CD4-positive, alpha-beta memory T cell (primary cell): ENCODE data around the gene UBL5. TPM values are rescaled to one million over a fixed set of nuclear protein-coding genes. Genes with fewer than 3 reads are reported as not detected.

Source experiments
- CTCF ChIA-PET: fragments of 350-600 bp; sonication (Branson Sonifier 250); formaldehyde crosslinking; loops from one replicate; lab custom pipeline; 2021; ENCODE audit warnings: inconsistent platforms; ENCODE audit not compliant: partially characterized antibody; lab: Charles Lee
- POLR2A ChIA-PET: fragments of 350-600 bp; sonication (Branson Sonifier 250); formaldehyde crosslinking; loops from one replicate; lab custom pipeline; 2021; ENCODE audit not compliant: partially characterized antibody; lab: Charles Lee
- DNase-seq, 5 donors: peaks; one replicate each; pipeline versions ENCODE4 v3.0.0 to v3.0.0-alpha.2; 2020 to 2022; ENCODE audit warnings: mixed read lengths in 1 of 5
- H3K27ac ChIP-seq: one replicate; pipeline ENCODE4 v1.7.0; 2013; ENCODE audit warnings: low read depth, low read length
- H3K27me3 ChIP-seq: 2 replicates; pipeline ENCODE4 v1.7.0; 2013; ENCODE audit warnings: mild to moderate bottlenecking, low read length, moderate library complexity; ENCODE audit not compliant: insufficient read depth
- H3K36me3 ChIP-seq: 2 replicates; pipeline ENCODE4 v1.7.0; 2013; ENCODE audit warnings: mild to moderate bottlenecking, low read length, moderate library complexity; ENCODE audit not compliant: insufficient read depth
- H3K4me1 ChIP-seq: 2 replicates; pipeline ENCODE4 v1.7.0; 2013; ENCODE audit warnings: mild to moderate bottlenecking, low read length, moderate library complexity; ENCODE audit not compliant: insufficient read depth
- H3K4me3 ChIP-seq, 2 donors: one replicate each; pipeline ENCODE4 v1.7.0; 2013; ENCODE audit warnings: low read length in 2 of 2, mild to moderate bottlenecking in 1 of 2
- H3K9me3 ChIP-seq, 2 donors: one replicate each; pipeline ENCODE4 v1.7.0; 2013; ENCODE audit warnings: low read length in 2 of 2, control low read depth in 1 of 2; ENCODE audit not compliant: control insufficient read depth in 1 of 2
- H3K27ac Mint-ChIP-seq, 7 donors: one replicate each; pipeline ENCODE4 v1.8.0; 2020 to 2021; ENCODE audit warnings: mixed read lengths in 7 of 7, mild to moderate bottlenecking in 6 of 7, inconsistent platforms in 3 of 7, moderate library complexity in 3 of 7
- H3K27me3 Mint-ChIP-seq, 2 donors: one replicate each; pipeline ENCODE4 v1.8.0; 2020 to 2021; ENCODE audit warnings: mixed read lengths in 2 of 2
- H3K36me3 Mint-ChIP-seq, 2 donors: one replicate each; pipeline ENCODE4 v1.8.0; 2020 to 2021; ENCODE audit warnings: mixed read lengths in 2 of 2, inconsistent platforms in 1 of 2, mild to moderate bottlenecking in 1 of 2
- H3K4me1 Mint-ChIP-seq, 4 donors: one replicate each; pipeline ENCODE4 v1.8.0; 2020 to 2021; ENCODE audit warnings: mixed read lengths in 4 of 4, mild to moderate bottlenecking in 1 of 4
- H3K4me3 Mint-ChIP-seq, 8 donors: one replicate each; pipeline ENCODE4 v1.8.0; 2020 to 2021; ENCODE audit warnings: mixed read lengths in 8 of 8, mild to moderate bottlenecking in 7 of 8, moderate library complexity in 6 of 8, inconsistent platforms in 3 of 8
- H3K9me3 Mint-ChIP-seq, 8 donors: one replicate each; pipeline ENCODE4 v1.8.0; 2020 to 2021; ENCODE audit warnings: mixed read lengths in 8 of 8, mild to moderate bottlenecking in 5 of 8, inconsistent platforms in 3 of 8, moderate library complexity in 1 of 8
- intact Hi-C: fragments of 100-400 bp; cut with micrococcal nuclease; formaldehyde crosslinking; loops from one replicate; pipeline ENCODE4 v1.15.1; 2023
- polyA plus RNA-seq, 2 donors: library from polyadenylated mRNA; unstranded; fragments of 300-500 nt; fragmentation: Illumina TruSeq; gene quantifications; one replicate each; pipeline ENCODE4 v1.2.3, GENCODE V29; 2021
- total RNA-seq, 2 experiments: library from RNA; stranded (reverse); gene quantifications; one replicate each; pipeline ENCODE4 v1.2.3, GENCODE V29; 2021

Gene UBL5
- total and polyA plus RNA-seq, 4 experiments from 2014 or later = 241 to 753 (median 475) TPM

DNA sequence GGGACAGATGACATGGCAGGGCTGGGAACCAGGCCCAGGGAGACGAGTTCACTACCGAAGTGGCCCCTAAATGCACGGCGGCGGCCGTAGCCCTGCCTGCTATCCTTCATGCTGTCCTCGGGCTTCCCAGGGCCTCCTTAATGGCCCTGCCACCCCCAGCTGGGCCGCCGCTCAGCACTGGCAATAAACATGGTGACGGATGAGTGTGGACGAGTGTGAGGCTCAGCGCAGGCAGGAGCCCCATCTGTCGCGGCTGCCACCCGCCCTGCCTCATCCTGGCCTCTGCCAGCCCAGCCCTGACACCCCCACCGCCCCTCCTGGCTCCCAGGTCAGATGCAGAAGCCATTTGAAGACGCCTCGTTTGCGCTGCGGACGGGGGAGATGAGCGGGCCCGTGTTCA lies 21.0 kb downstream of the UBL5 start:
- H3K27me3 Mint-ChIP-seq = no peaks in the 10 kb centered on the region
- CTCF ChIA-PET = no interaction called here
- no peak overlapping the region for H3K4me3 ChIP-seq
- peak overlapping the region in 2 of 7 donors; percentile 30 to 70 for H3K27ac Mint-ChIP-seq
- no peaks in the 10 kb centered on the region for H3K9me3 ChIP-seq
- no peak for DNase-seq
- no peak overlapping the region for H3K4me3 Mint-ChIP-seq
- peaks cover 33% of the 10 kb centered on the region for H3K36me3 ChIP-seq
- no peak overlapping the region for H3K27ac ChIP-seq
- H3K27me3 ChIP-seq = no peaks in the 10 kb centered on the region
- POLR2A ChIA-PET = interaction anchor here (1.2 kb wide), 1 partner anchor 9 kb away, joined by 3 read pairs; no protein-coding TSS in a partner anchor
- peaks cover 20 to 49% of the 10 kb centered on the region in 2 donors for H3K36me3 Mint-ChIP-seq
- peaks cover 0 to 2% (median 0%) of the 10 kb centered on the region in 8 donors for H3K9me3 Mint-ChIP-seq
- intact Hi-C loops = loop anchor here (1.0 kb wide), 1 partner anchor 66 kb away; no protein-coding TSS in a partner anchor
- peaks cover 13% of the 10 kb centered on the region for H3K4me1 ChIP-seq
- peaks cover 16 to 42% (median 25%) of the 10 kb centered on the region in 4 donors for H3K4me1 Mint-ChIP-seq

DNA sequence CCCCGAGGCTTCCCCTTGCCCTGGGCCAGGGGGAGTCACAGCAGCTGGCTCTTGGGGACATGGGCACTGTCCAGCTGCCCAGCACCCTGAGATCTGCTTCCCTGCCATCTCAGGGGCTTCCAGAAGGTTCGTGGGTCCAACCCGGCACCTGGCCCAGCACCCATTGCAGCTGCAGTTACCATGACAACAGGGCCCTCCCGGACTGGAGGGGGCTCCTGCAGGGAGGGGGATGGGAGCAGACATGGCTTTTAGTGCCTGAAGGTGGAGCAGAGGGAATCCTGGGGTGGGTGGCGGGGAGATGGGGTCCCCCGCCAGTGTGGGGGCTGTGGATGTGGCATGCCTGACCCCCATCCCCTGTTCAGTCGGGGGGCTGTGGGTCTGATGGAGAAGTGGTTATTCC lies 22.1 kb downstream of the UBL5 start:
- Histone ChIP-seq H3K4me3 (no peak overlapping the region), H3K9me3 (no peaks in the 10 kb centered on the region), H3K4me1 (peaks cover 19% of the 10 kb centered on the region), H3K27ac (no peak overlapping the region), H3K36me3 (peaks cover 23% of the 10 kb centered on the region), H3K27me3 (no peaks in the 10 kb centered on the region)
- Mint-ChIP-seq H3K36me3 (peaks cover 20 to 47% of the 10 kb centered on the region in 2 donors), H3K4me3 (no peak overlapping the region), H3K4me1 (peaks cover 17 to 47% (median 32%) of the 10 kb centered on the region in 4 donors), H3K27me3 (no peaks in the 10 kb centered on the region), H3K27ac (peak overlapping the region in 1 of 7 donors; percentile 42), H3K9me3 (no peaks in the 10 kb centered on the region)
- no peak for DNase-seq
- CTCF ChIA-PET = no interaction called here
- POLR2A ChIA-PET = no interaction called here
- intact Hi-C loops = no loop called here

DNA sequence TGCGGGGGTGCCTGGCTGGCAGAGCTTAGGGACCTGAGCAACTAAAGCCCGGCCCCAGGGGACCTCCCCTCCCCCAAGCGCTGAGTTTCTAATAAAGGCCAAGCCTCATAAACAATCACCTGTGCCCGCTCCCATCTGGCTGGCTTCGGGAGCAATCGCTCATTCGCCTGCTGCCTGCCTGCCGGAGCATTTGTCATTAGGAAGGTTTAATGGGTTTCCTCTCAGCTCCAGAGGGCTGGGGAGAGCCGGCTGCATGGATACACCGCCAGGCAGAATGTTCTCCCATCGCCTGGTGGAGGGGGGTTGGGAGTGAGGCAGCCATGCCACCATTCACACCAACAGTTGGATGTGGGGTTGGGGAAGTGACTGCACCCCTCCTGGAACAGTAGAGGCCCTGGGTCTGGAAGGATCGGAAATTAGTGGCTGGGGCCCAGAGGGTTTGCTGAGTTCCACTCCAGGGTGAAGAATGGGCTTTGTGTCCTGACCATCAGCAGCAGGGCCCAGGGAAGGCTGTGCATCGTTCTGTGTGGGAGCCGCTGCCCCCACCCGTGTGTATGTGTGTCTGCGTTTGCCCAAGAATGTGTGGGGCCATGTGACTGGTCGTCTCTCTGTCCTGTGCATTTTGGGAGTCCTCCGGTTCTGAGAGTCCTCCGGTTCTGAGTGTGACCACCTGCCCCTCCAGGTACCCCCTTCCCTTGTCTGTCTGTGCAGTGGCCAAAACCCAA lies 22.7 kb downstream of the UBL5 start:
- H3K4me3 ChIP-seq = no peak overlapping the region
- POLR2A ChIA-PET = interaction anchor here (0.8 to 1.0 kb wide), 2 partner anchors 15 to 50 kb away, joined by 3 to 5 read pairs; partner anchors contain the start of gene PIN1
- H3K36me3 ChIP-seq = peaks cover 22% of the 10 kb centered on the region

DNA sequence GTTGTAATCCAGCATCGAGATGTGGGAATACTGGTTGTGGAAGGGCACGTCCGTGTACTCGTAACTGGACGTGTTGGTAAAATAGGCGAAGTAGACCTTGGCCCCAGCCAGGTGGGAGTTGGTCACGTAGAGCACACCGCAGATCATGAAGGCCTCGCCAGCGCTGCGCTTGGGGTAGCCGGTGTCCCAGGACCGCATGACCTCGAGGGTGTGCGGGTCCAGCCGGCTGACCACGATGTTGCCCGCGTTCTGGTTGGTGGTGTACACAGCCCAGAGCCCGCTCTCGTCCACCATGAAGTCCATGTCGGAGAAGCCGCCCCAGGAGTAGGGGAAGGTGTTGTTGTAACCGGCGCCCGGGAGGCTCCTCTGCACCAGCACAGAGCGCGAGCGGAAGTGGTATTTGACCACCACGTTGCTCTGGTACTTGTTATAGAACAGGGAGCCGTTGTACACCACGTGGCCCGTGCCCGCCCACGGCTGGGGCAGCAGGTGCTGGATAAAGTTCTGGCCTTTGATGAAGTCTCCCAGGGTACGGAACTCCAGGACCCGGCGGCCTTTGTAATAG lies 26.6 kb downstream of the UBL5 start:
- ChIA-PET CTCF (no interaction called here), POLR2A (no interaction called here)
- Mint-ChIP-seq H3K9me3 (no peaks in the 10 kb centered on the region), H3K36me3 (peaks cover 13 to 22% of the 10 kb centered on the region in 2 donors), H3K4me1 (peaks cover 27 to 66% (median 53%) of the 10 kb centered on the region in 4 donors), H3K27ac (peak overlapping the region in 3 of 7 donors; percentile 18 to 52 (median 23)), H3K4me3 (peak overlapping the region in 1 of 8 donors; percentile 30), H3K27me3 (no peaks in the 10 kb centered on the region)
- Histone ChIP-seq H3K27ac (no peak overlapping the region), H3K4me3 (no peak overlapping the region), H3K27me3 (no peaks in the 10 kb centered on the region), H3K36me3 (no peaks in the 10 kb centered on the region), H3K9me3 (no peaks in the 10 kb centered on the region), H3K4me1 (peaks cover 47% of the 10 kb centered on the region)
- no peak for DNase-seq
- intact Hi-C loops = no loop called here

More for the DNA sequence above, 22.7 kb downstream of the UBL5 start:
- CTCF ChIA-PET = no interaction called here
- Mint-ChIP-seq H3K36me3 (peaks cover 14 to 42% of the 10 kb centered on the region in 2 donors), H3K4me3 (no peak overlapping the region), H3K27ac (peak overlapping the region in 2 of 7 donors; percentile 29 to 88), H3K27me3 (no peaks in the 10 kb centered on the region), H3K9me3 (no peaks in the 10 kb centered on the region), H3K4me1 (peaks cover 15 to 46% (median 31%) of the 10 kb centered on the region in 4 donors)
- DNase-seq = no peak
- Histone ChIP-seq H3K4me1 (peaks cover 19% of the 10 kb centered on the region), H3K9me3 (no peaks in the 10 kb centered on the region), H3K27me3 (no peaks in the 10 kb centered on the region), H3K27ac (no peak overlapping the region)
- intact Hi-C loops = no loop called here

DNA sequence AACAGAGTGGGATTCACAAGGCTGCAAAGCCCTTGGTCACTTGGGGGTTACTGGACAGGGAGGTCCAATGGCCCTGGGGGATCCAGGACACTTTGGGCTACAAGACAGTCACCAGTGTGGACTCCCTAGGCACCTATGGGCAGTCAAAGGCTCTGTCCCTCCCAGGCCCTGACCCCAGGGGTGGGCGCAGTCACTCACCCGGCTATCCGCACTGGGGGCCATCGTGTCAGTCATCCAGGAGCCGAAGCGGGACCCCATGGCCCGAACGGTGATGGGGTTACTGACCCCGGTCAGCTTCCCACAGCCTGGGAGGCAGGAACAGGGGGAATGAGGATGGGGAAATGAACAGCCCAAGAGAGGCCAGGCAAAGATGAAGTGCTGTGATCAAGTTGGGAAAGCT lies 28.9 kb downstream of the UBL5 start:
- Histone ChIP-seq H3K36me3 (no peaks in the 10 kb centered on the region), H3K27ac (peak overlapping the region; percentile 60), H3K4me3 (no peak overlapping the region), H3K27me3 (no peaks in the 10 kb centered on the region), H3K9me3 (no peaks in the 10 kb centered on the region), H3K4me1 (peaks cover 69% of the 10 kb centered on the region)
- no peaks in the 10 kb centered on the region for H3K9me3 Mint-ChIP-seq
- H3K4me1 Mint-ChIP-seq = peaks cover 32 to 84% (median 63%) of the 10 kb centered on the region in 4 donors
- H3K27ac Mint-ChIP-seq = peak overlapping the region; percentile 35 to 97 (median 88)
- ChIA-PET CTCF (interaction anchor here (1.0 to 2.5 kb wide), 3 partner anchors 11 to 22 kb away, joined by 3 to 10 read pairs (median 6); partner anchors contain the start of gene PIN1), POLR2A (interaction anchor here (0.9 to 3.7 kb wide), 4 partner anchors 18 to 88 kb away, joined by 3 to 40 read pairs (median 15); partner anchors contain the start of genes PIN1, UBL5 and ZNF846)
- peaks cover 12 to 13% of the 10 kb centered on the region in 2 donors for H3K36me3 Mint-ChIP-seq
- no peaks in the 10 kb centered on the region for H3K27me3 Mint-ChIP-seq
- peak overlapping the region; percentile 64 to 100 (median 94) for H3K4me3 Mint-ChIP-seq
- intact Hi-C loops = no loop called here
- DNase-seq = no peak

DNA sequence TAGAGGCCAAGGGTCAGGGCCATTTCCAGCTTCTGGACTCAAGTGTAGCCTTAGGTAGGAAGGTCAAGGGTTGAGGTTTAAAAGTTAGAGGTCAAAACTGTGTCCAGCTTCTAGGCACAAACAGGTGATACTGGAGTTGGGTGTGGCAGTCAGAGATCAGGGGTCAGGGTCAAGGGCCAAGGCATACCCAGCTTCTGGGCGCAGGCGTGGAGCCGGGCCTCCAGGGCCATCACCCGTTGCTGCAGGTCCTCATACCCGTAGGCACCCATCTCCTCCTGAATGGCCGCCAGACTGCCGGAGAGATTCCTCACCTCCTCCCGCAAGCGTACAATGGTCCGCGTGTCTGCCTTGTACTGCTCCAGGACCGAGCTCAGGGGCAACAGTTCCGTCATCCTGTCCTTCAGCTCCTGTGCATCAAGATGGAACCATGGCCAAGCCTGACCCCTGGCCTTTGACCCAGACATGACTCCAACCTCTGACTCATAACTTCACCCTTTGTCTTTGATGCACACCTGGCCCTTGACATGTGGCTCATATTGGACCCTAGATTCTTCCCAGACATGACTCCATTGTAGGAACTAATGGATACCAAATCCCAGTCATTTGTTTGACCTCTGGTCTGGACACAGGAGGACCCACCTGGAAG lies 29.5 kb downstream of the UBL5 start:
- no peaks in the 10 kb centered on the region for H3K36me3 ChIP-seq
- H3K4me1 ChIP-seq = peaks cover 75% of the 10 kb centered on the region
- no peaks in the 10 kb centered on the region for H3K27me3 Mint-ChIP-seq
- H3K36me3 Mint-ChIP-seq = peaks cover 12 to 13% of the 10 kb centered on the region in 2 donors
- no peak for DNase-seq
- peak overlapping the region; percentile 63 to 87 for H3K4me3 ChIP-seq
- ChIA-PET CTCF (interaction anchor here (0.8 to 2.5 kb wide), 6 partner anchors 10 to 22 kb away, joined by 3 to 10 read pairs (median 5); partner anchors contain the start of gene PIN1), POLR2A (interaction anchor here (0.8 to 3.7 kb wide), 12 partner anchors 9 to 88 kb away, joined by 3 to 40 read pairs (median 4); partner anchors contain the start of genes PIN1, UBL5 and ZNF846)
- intact Hi-C loops = no loop called here
- no peaks in the 10 kb centered on the region for H3K27me3 ChIP-seq
- H3K9me3 Mint-ChIP-seq = no peaks in the 10 kb centered on the region
- peak overlapping the region; percentile 90 to 100 (median 96) for H3K4me3 Mint-ChIP-seq
- peaks cover 36 to 87% (median 64%) of the 10 kb centered on the region in 4 donors for H3K4me1 Mint-ChIP-seq
- peak overlapping the region; percentile 86 to 99 (median 97) for H3K27ac Mint-ChIP-seq
- peak overlapping the region; percentile 60 for H3K27ac ChIP-seq
- H3K9me3 ChIP-seq = no peaks in the 10 kb centered on the region
